K562 (cell line): ENCODE data around the gene TRIOBP. TPM values are rescaled to one million over a fixed set of nuclear protein-coding genes. Genes with fewer than 3 reads are reported as not detected.
A peak's percentile ranks its signal among the peaks of the same experiment; 100 is the strongest.

ENCODE experiments used
- ATAC-seq: fragments of 200-7000 bp; cut with Tn5 transposase; 3 replicates; pipeline ENCODE4 v1.9.1; 2020; ENCODE audit warnings: moderate library complexity
- BruUV-seq: library from RNA; stranded (reverse); fragments of 400-500 nt; replicated peaks from 2 replicates; lab custom pipeline; 2021; lab: Mats Ljungman, UMichigan
- CTCF ChIA-PET: fragments of 300-600 bp; formaldehyde crosslinking; extraction: SDS; loops from one replicate; lab custom pipeline; 2021; ENCODE audit warnings: low intra/inter-chr PET ratio; lab: Yijun Ruan, JAX
- POLR2A ChIA-PET: fragments of 300-600, 350-650 bp; sonication (Branson Sonifier 250); formaldehyde crosslinking; extraction: SDS; loops from one replicate; lab custom pipeline; 2021; ENCODE audit warnings: antibody characterized with exemption, inconsistent platforms; lab: Yijun Ruan, JAX
- DNase-seq, 4 experiments: peaks; one replicate each; pipeline versions ENCODE4 v3.0.0 to v3.0.0-alpha.2; 2011 to 2018; ENCODE audit warnings: low spot score in 3 of 4, mixed read lengths in 3 of 4; ENCODE audit errors: extremely low read depth in 1 of 4
- FAIRE-seq: peaks from 2 replicates; lab custom pipeline; 2011; peaks lifted over from hg19 to GRCh38; lab: Jason Lieb, UNC
- H2AFZ ChIP-seq: 2 replicates; pipeline ENCODE4 v1.6.0; 2011; ENCODE audit warnings: low read depth, low read length, control low read depth, inconsistent platforms
- H3K27ac ChIP-seq: fragments of 200-600 bp; 3 replicates; pipeline ENCODE4 v1.8.0; 2011; ENCODE audit warnings: low read depth, mild to moderate bottlenecking, control low read depth, inconsistent platforms, low read length, moderate library complexity, mixed read lengths; ENCODE audit errors: extremely low read depth
- H3K27me3 ChIP-seq, 2 experiments: fragments of 300-600 bp in 1 of 2; 2 replicates in 1 of 2; 3 replicates in 1 of 2; pipeline versions ENCODE4 v1.6.0 to v1.8.0; 2011; ENCODE audit warnings: inconsistent platforms in 2 of 2, low read length in 2 of 2, mild to moderate bottlenecking in 1 of 2, mixed read lengths in 1 of 2, moderate library complexity in 1 of 2; ENCODE audit not compliant: control insufficient read depth in 2 of 2, insufficient read depth in 2 of 2
- H3K36me3 ChIP-seq: fragments of 300-600 bp; 3 replicates; pipeline ENCODE4 v1.8.0; 2011; ENCODE audit warnings: mild to moderate bottlenecking, low read length, inconsistent platforms; ENCODE audit not compliant: control insufficient read depth, insufficient read depth
- H3K4me1 ChIP-seq, 2 experiments: fragments of 200-600 bp in 1 of 2; replicated peaks in 1 of 2; 2 replicates in 1 of 2; 3 replicates in 1 of 2; pipeline versions ENCODE4 v1.5.1 to v1.8.0; 2011; ENCODE audit warnings: inconsistent platforms in 2 of 2, low read length in 2 of 2, mild to moderate bottlenecking in 1 of 2, mixed read lengths in 1 of 2, moderate library complexity in 1 of 2; ENCODE audit not compliant: control insufficient read depth in 2 of 2, insufficient read depth in 2 of 2
- H3K4me2 ChIP-seq: 2 replicates; pipeline ENCODE4 v1.6.1; 2011; ENCODE audit warnings: low read length, control low read depth, inconsistent platforms, mixed read lengths; ENCODE audit not compliant: insufficient read depth
- H3K4me3 ChIP-seq: fragments of 200-600 bp; sonication (generic), shearing (Covaris generic); 2 replicates; pipeline ENCODE4 v1.5.1; 2016; ENCODE audit warnings: control low read depth, inconsistent platforms
- H3K79me2 ChIP-seq: fragments of 200-600 bp; 3 replicates; pipeline ENCODE4 v1.8.0; 2011; ENCODE audit warnings: low read length, inconsistent platforms; ENCODE audit not compliant: control insufficient read depth, insufficient read depth
- H3K9ac ChIP-seq, 2 experiments: 2 replicates each; pipeline versions ENCODE4 v1.6.0 to v1.6.1; 2011; ENCODE audit warnings: low read depth in 2 of 2, low read length in 2 of 2, control low read depth in 1 of 2, inconsistent platforms in 1 of 2, mild to moderate bottlenecking in 1 of 2, mixed read lengths in 1 of 2; ENCODE audit not compliant: insufficient read depth in 1 of 2
- H3K9me1 ChIP-seq: one replicate; pipeline ENCODE4 v1.6.0; 2011; ENCODE audit warnings: inconsistent platforms, mild to moderate bottlenecking, low read length, moderate library complexity; ENCODE audit not compliant: control insufficient read depth, insufficient read depth
- H3K9me3 ChIP-seq: replicated peaks from 2 replicates; pipeline ENCODE4 v1.5.1; 2011; ENCODE audit warnings: low read depth, low read length, inconsistent platforms; ENCODE audit not compliant: control insufficient read depth, insufficient read depth
- H4K20me1 ChIP-seq: replicated peaks from 2 replicates; pipeline ENCODE4 v1.6.1; 2011; ENCODE audit warnings: low read length, inconsistent platforms, mixed read lengths; ENCODE audit not compliant: control insufficient read depth, insufficient read depth
- CHD4 ChIP-seq: fragments of 200-600 bp; sonication (generic); IDR thresholded peaks from 3 replicates; pipeline ENCODE4 v1.6.1; 2012; ENCODE audit warnings: low read depth, mild to moderate bottlenecking, mixed read lengths, low read length, inconsistent platforms; ENCODE audit not compliant: insufficient read depth, insufficient replicate concordance, poor library complexity, severe bottlenecking
- NCOA1 ChIP-seq: fragments of 450-650 bp; IDR thresholded peaks from 2 replicates; pipeline ENCODE4 v1.6.1; 2016; ENCODE audit warnings: low read depth
- RBM25 ChIP-seq: fragments of 200-400 bp; formaldehyde crosslinking; IDR thresholded peaks from 2 replicates; pipeline ENCODE4 v1.6.1; 2018; ENCODE audit warnings: low read length, low read depth, moderate library complexity; ENCODE audit not compliant: severe bottlenecking
- SIX5 ChIP-seq, 2 experiments: IDR thresholded peaks; 2 replicates each; pipeline ENCODE4 v1.6.1; 2011; ENCODE audit warnings: low read length in 2 of 2, borderline replicate concordance in 1 of 2, low read depth in 1 of 2, mild to moderate bottlenecking in 1 of 2, moderate library complexity in 1 of 2; ENCODE audit not compliant: insufficient read depth in 1 of 2
- TGIF2 ChIP-seq: sonication (generic); formaldehyde crosslinking; IDR thresholded peaks from 2 replicates; pipeline ENCODE4 v1.8.1; 2022; ENCODE audit warnings: mild to moderate bottlenecking, missing genetic modification reagents, moderate library complexity
- ZNF165 ChIP-seq: fragments of 250-450 bp; sonication (Bioruptor Pico); IDR thresholded peaks from 2 replicates; pipeline ENCODE4 v1.4.0; 2020; ENCODE audit warnings: borderline replicate concordance
- ZNF75A ChIP-seq: fragments of 450-650 bp; formaldehyde crosslinking; IDR thresholded peaks from 2 replicates; pipeline ENCODE4 v1.4.0; 2020; ENCODE audit warnings: mild to moderate bottlenecking
- WGBS: fragments of 100-300 bp; shearing (Covaris generic); methylation state at CpG from one replicate; pipeline ENCODE4 v1.1.6; 2016; ENCODE audit warnings: low coverage, mixed read lengths; ENCODE audit not compliant: insufficient coverage; ENCODE audit errors: missing lambda C conversion rate; 5-methylcytosine and 5-hydroxymethylcytosine counted together
- in situ Hi-C: fragments of 300-500 bp; cut with MboI; formaldehyde crosslinking; loops from 4 replicates; pipeline ENCODE4 v1.15.0; 2018; ENCODE audit warnings: inconsistent platforms, mixed read lengths
- intact Hi-C: fragments of 100-400 bp; cut with micrococcal nuclease; formaldehyde crosslinking; loops from 2 replicates; pipeline ENCODE4 v1.14.2; 2022
- polyA plus RNA-seq, 8 experiments: library from polyadenylated mRNA; depleted of rRNA in 4 of 8; stranded (reverse) in 5 of 8; unstranded in 3 of 8; fragments of >200 nt; fragmentation: Nextera tagmentation in 2 of 8; fragmentation: Illumina TruSeq in 1 of 8; extraction: Ambion mirVana in 2 of 8; extraction: Trizol in 1 of 8; gene quantifications; 2 replicates each; pipeline versions ENCODE4 v1.2.1 to v1.2.3, GENCODE V29; 2011 to 2014; ENCODE audit warnings: inconsistent platforms in 1 of 8, missing spikeins in 1 of 8
- total RNA-seq, 7 experiments: library from RNA; depleted of rRNA in 6 of 7; stranded (reverse); fragments of >200 nt in 6 of 7; fragmentation: Illumina TruSeq in 2 of 7; extraction: Trizol in 2 of 7; gene quantifications; 2 replicates each; pipeline versions ENCODE4 v1.2.1 to v1.2.3, GENCODE V29; 2011 to 2021; ENCODE audit warnings: low replicate concordance in 1 of 7
- TF ChIP-seq, protein P1 (sequence below): sonication (generic); formaldehyde crosslinking; IDR thresholded peaks from 2 replicates; pipeline ENCODE4 v1.8.1; 2023; ENCODE audit warnings: mild to moderate bottlenecking, missing genetic modification reagents

Gene TRIOBP
- total and polyA plus RNA-seq, 9 of the 15 experiments (the other 6 are each of a cell fraction or from before 2014, with no cell fraction given): 0.24 to 13.8 (median 5.5) TPM

- no peak for FAIRE-seq
- BruUV-seq: no TSS peak
- in situ Hi-C loops: no loop called here
- no peak for TF ChIP-seq TGIF2
- no peak for TF ChIP-seq ZNF165 (CRISPR knock-in tag)
- TF ChIP-seq ZNF75A (CRISPR knock-in tag): peak; percentile 91
- TF ChIP-seq NCOA1: no peak
- TF ChIP-seq SIX5 (IDR thresholded peaks at IDR 0.05; ENCODE audit: borderline replicate concordance in 1 of 2, insufficient read depth in 1 of 2, low read depth in 1 of 2, low read length in 2 of 2): no peak
- no peak for TF ChIP-seq CHD4
- TF ChIP-seq, protein P1, sequence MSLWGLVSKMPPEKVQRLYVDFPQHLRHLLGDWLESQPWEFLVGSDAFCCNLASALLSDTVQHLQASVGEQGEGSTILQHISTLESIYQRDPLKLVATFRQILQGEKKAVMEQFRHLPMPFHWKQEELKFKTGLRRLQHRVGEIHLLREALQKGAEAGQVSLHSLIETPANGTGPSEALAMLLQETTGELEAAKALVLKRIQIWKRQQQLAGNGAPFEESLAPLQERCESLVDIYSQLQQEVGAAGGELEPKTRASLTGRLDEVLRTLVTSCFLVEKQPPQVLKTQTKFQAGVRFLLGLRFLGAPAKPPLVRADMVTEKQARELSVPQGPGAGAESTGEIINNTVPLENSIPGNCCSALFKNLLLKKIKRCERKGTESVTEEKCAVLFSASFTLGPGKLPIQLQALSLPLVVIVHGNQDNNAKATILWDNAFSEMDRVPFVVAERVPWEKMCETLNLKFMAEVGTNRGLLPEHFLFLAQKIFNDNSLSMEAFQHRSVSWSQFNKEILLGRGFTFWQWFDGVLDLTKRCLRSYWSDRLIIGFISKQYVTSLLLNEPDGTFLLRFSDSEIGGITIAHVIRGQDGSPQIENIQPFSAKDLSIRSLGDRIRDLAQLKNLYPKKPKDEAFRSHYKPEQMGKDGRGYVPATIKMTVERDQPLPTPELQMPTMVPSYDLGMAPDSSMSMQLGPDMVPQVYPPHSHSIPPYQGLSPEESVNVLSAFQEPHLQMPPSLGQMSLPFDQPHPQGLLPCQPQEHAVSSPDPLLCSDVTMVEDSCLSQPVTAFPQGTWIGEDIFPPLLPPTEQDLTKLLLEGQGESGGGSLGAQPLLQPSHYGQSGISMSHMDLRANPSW (CRISPR knock-in tag): no peak
- no peak for TF ChIP-seq RBM25
- H3K4me2 ChIP-seq: no peak overlapping the region
- H4K20me1 ChIP-seq: no peaks in the 10 kb centered on the region
- no peak overlapping the region for H2AFZ ChIP-seq
- H3K9ac ChIP-seq: 0 out of 4 replicates have a peak overlapping the region, but pooled peaks of 1 of the 2 experiments have one; percentile 45
- intact Hi-C loops: no loop called here
- H3K9me1 ChIP-seq: no peaks in the 10 kb centered on the region
- H3K9me3 ChIP-seq: no peaks in the 10 kb centered on the region
- 12% methylated on average over 8 of the region's 8 CpGs for WGBS
- no peak for ATAC-seq
- DNase-seq: no peak
- H3K27me3 ChIP-seq: 0 out of 5 replicates have a peak, but pooled peaks cover 0 to 6% of the 10 kb centered on the region in 2 experiments
- no peaks in the 10 kb centered on the region for H3K36me3 ChIP-seq
- no peak overlapping the region for H3K4me3 ChIP-seq
- H3K4me1 ChIP-seq: peaks cover 2 to 10% of the 10 kb centered on the region in 2 experiments; a peak in 3 of 5 replicates
- ChIA-PET CTCF (no interaction called here), POLR2A (interaction anchor here (0.7 kb wide), 1 partner anchor 15 kb away, joined by 3 read pairs; no protein-coding TSS in a partner anchor)
- H3K79me2 ChIP-seq: no peaks in the 10 kb centered on the region
- H3K27ac ChIP-seq: no peak overlapping the region
These were observed 4.4 kb downstream of the TRIOBP start for GRCh38 chr22:37701141-37701786.
